ENCODE results near the gene CRACR2B.

CRACR2B gene

DNA sequence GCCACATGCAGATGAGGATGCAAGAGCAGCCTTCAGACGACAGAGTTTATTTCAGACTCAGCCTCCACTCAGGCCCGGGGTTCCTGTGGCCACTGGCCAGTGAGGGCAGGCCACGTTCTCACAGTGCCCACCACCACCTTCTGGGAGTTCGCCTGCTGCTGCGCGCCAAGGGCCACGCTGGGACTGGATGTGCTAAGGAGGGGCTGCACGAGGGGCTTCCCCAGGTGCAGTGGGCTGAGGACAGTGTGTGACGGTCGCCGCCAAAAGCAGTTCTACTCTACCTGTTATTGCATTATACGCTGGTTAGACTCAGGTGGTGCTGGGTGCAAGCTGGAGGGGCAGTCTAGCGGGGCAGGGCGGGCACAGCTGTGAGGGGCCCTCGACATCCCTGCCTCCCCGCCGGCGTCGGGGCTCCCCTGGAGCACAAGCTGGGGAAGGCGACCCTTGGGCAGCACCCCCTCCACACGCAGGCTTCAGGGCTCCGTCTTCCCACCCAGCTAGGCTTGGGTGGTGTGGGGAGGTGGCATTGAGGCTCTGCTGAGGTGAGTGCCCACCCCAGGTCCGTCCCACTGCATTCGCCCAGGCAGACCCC, 40.5 kb upstream of the CRACR2B start:
- peaks cover 10% of the 10 kb centered on the region; the same call in 1 of the 2 replicates for H3F3A ChIP-seq (ENCODE audit: insufficient read depth, low read length)
- no peak overlapping the region for H3K4me3 ChIP-seq (ENCODE audit: low read length)
- no peak overlapping the region for H2AFZ ChIP-seq (ENCODE audit: low read length)
- H4K20me1 ChIP-seq (ENCODE audit: insufficient read depth, low read length), result no peaks in the 10 kb centered on the region
- no peak overlapping the region for H3K9ac ChIP-seq (ENCODE audit: low read length)
- H3K27me3 ChIP-seq (replicated peaks; ENCODE audit: insufficient read depth, low read length), result no peaks in the 10 kb centered on the region
- H3K79me2 ChIP-seq (ENCODE audit: low read length), result peaks cover 17% of the 10 kb centered on the region
- H3K4me1 ChIP-seq (ENCODE audit: low read length), result 0 out of 2 replicates have a peak, but pooled peaks cover 3% of the 10 kb centered on the region
- DNase-seq, result no peak
- H3K27ac ChIP-seq (ENCODE audit: low read length), result no peak overlapping the region
- TF ChIP-seq EZH2phosphoT487 (IDR thresholded peaks at IDR 0.05; ENCODE audit: low read length) (no peak), EZH2 (optimal IDR thresholded peaks at IDR 0.05; ENCODE audit: low read depth, low read length) (no peak)
- TF ChIP-seq, protein P1, sequence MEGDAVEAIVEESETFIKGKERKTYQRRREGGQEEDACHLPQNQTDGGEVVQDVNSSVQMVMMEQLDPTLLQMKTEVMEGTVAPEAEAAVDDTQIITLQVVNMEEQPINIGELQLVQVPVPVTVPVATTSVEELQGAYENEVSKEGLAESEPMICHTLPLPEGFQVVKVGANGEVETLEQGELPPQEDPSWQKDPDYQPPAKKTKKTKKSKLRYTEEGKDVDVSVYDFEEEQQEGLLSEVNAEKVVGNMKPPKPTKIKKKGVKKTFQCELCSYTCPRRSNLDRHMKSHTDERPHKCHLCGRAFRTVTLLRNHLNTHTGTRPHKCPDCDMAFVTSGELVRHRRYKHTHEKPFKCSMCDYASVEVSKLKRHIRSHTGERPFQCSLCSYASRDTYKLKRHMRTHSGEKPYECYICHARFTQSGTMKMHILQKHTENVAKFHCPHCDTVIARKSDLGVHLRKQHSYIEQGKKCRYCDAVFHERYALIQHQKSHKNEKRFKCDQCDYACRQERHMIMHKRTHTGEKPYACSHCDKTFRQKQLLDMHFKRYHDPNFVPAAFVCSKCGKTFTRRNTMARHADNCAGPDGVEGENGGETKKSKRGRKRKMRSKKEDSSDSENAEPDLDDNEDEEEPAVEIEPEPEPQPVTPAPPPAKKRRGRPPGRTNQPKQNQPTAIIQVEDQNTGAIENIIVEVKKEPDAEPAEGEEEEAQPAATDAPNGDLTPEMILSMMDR (IDR thresholded peaks at IDR 0.05; ENCODE audit: low read length), result no peak
- H3K9me2 ChIP-seq (replicated peaks; ENCODE audit: insufficient read depth, low read length), result no peaks in the 10 kb centered on the region
- no peaks in the 10 kb centered on the region for H3K36me3 ChIP-seq (replicated peaks; ENCODE audit: insufficient read depth, low read length)
- H3K4me2 ChIP-seq (ENCODE audit: low read depth, low read length), result no peak overlapping the region
- no peaks in the 10 kb centered on the region for H3K9me3 ChIP-seq (replicated peaks; ENCODE audit: insufficient read depth, low read length)

DNA sequence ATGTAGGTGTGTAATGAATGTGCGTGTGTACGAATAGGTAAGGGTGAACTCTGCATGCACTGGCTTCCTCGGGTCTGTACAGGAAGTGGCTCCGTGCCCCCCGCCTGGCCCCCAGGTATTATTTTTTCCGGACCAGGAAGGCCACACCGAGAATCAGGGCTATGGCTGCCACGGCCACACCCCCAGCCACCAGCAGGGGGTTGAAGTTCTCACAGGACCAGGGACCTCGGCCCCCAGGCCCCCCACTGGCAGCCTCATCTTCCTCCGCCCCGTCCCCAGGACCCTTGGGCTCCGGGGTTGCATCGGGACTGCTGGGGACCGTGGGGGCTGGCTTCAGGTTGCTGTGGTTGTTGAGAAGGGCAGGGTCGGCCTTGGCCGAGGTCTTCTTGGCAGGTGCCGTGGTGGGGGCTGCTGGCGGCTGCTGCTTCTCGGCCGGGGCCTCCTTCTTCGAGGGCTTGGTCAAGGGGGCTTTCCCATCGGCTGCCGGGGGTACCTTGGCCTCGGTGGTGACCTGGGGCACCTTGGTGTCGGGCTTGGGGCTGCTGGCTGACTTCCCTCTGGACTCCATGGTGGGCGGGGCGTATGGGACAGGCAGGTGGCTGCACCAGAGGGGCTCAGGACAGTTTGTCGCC, 39.6 kb upstream of the CRACR2B start:
- Histone ChIP-seq H3K9me2 (replicated peaks; ENCODE audit: insufficient read depth, low read length) (no peaks in the 10 kb centered on the region), H3K79me2 (ENCODE audit: low read length) (peaks cover 18% of the 10 kb centered on the region), H2AFZ (ENCODE audit: low read length) (no peak overlapping the region), H3K4me2 (ENCODE audit: low read depth, low read length) (no peak overlapping the region), H3K27ac (ENCODE audit: low read length) (no peak overlapping the region), H3K9ac (ENCODE audit: low read length) (no peak overlapping the region), H3F3A (ENCODE audit: insufficient read depth, low read length) (peaks cover 10% of the 10 kb centered on the region; the same call in 1 of the 2 replicates), H3K27me3 (replicated peaks; ENCODE audit: insufficient read depth, low read length) (no peaks in the 10 kb centered on the region), H4K20me1 (ENCODE audit: insufficient read depth, low read length) (no peaks in the 10 kb centered on the region), H3K4me1 (ENCODE audit: low read length) (0 out of 2 replicates have a peak, but pooled peaks cover 3% of the 10 kb centered on the region), H3K36me3 (replicated peaks; ENCODE audit: insufficient read depth, low read length) (no peaks in the 10 kb centered on the region), H3K4me3 (ENCODE audit: low read length) (no peak overlapping the region), H3K9me3 (replicated peaks; ENCODE audit: insufficient read depth, low read length) (no peaks in the 10 kb centered on the region)
- DNase-seq, result no peak
- TF ChIP-seq EZH2phosphoT487 (IDR thresholded peaks at IDR 0.05; ENCODE audit: low read length), result no peak
- no peak for TF ChIP-seq EZH2 (optimal IDR thresholded peaks at IDR 0.05; ENCODE audit: low read depth, low read length)
- TF ChIP-seq, protein P1 (IDR thresholded peaks at IDR 0.05; ENCODE audit: low read length), result no peak

DNA sequence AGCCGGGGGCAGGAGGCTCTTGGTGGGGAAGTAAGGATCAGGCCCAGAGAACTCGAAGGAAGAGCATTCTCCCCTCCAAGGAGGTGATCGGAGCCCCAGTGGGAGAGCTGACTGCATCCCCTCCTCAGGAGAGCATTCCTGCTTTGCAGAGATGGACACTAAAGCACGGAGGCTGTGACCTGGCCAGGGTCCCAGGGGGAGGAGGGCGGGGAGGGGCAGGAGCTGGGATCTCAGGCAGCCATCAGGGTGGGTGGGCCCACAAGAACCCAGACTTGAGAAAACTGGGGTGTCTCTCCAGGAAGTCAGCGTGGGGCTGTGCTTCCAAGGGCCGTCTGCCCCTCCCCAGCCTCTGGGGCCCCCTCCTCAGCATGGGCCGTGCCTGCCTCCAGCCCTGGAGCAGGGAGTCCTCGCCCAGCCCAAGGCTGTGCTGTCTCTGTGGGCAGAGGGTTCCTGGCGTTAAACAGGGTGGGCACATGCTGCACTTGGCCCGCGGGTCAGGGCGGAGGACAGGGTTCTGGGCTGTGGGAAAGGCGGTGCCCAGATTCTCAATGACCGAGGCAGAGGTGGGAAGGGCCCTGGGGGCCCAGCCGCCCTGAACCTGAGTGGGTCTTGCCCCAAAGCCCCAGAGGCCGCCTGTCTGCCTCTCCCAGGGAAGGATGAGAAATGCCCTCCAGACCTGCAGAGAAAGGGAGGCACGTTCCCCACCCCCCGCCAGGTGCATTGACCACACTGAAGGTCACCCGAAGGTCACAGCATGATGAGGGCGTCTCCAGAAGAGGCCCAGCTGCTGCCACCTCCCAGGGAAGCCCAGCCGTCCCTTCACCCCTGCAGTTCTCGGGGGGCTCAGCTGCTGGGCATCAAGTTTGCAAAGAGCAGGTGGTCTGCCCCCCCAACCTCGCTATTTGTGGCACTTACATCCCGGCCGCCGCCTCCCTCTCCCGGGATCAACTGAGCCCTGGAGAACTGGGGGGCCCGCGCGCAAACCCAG, 38.5 kb upstream of the CRACR2B start:
- no peaks in the 10 kb centered on the region for H3K36me3 ChIP-seq (replicated peaks; ENCODE audit: insufficient read depth, low read length)
- peaks cover 10% of the 10 kb centered on the region; the same call in 1 of the 2 replicates for H3F3A ChIP-seq (ENCODE audit: insufficient read depth, low read length)
- peak overlapping the region; percentile 4; the same call in 1 of the 2 replicates for H3K27ac ChIP-seq (ENCODE audit: low read length)
- H3K9ac ChIP-seq (ENCODE audit: low read length), result peak overlapping the region; percentile 41
- peaks cover 25% of the 10 kb centered on the region for H3K79me2 ChIP-seq (ENCODE audit: low read length)
- H3K4me2 ChIP-seq (ENCODE audit: low read depth, low read length), result peak overlapping the region; percentile 73
- H3K9me3 ChIP-seq (replicated peaks; ENCODE audit: insufficient read depth, low read length), result no peaks in the 10 kb centered on the region
- 0 out of 2 replicates have a peak, but pooled peaks cover 3% of the 10 kb centered on the region for H3K4me1 ChIP-seq (ENCODE audit: low read length)
- H3K9me2 ChIP-seq (replicated peaks; ENCODE audit: insufficient read depth, low read length), result no peaks in the 10 kb centered on the region
- H3K27me3 ChIP-seq (replicated peaks; ENCODE audit: insufficient read depth, low read length), result no peaks in the 10 kb centered on the region
- TF ChIP-seq EZH2 (optimal IDR thresholded peaks at IDR 0.05; ENCODE audit: low read depth, low read length) (no peak), EZH2phosphoT487 (IDR thresholded peaks at IDR 0.05; ENCODE audit: low read length) (no peak)
- TF ChIP-seq, protein P1 (IDR thresholded peaks at IDR 0.05; ENCODE audit: low read length), result no peak
- H4K20me1 ChIP-seq (ENCODE audit: insufficient read depth, low read length), result no peaks in the 10 kb centered on the region
- peak; percentile 79 for DNase-seq
- H3K4me3 ChIP-seq (ENCODE audit: low read length), result peak overlapping the region; percentile 85
- 0 out of 2 replicates have a peak overlapping the region, but pooled peaks have one; percentile 30 for H2AFZ ChIP-seq (ENCODE audit: low read length)
